ENCODE data around the gene RGL1.
"Not testable (repeated sequence)": the region's sequence is repeated elsewhere in the genome, so short reads cannot be mapped to it uniquely, and the experiment has no call there.

The RGL1 gene

GRCh38 chr1:183785921-183786320, 19.0 kb upstream of the RGL1 start:
- not testable (repeated sequence) for DNase-seq (ENCODE audit: low spot score)

DNA sequence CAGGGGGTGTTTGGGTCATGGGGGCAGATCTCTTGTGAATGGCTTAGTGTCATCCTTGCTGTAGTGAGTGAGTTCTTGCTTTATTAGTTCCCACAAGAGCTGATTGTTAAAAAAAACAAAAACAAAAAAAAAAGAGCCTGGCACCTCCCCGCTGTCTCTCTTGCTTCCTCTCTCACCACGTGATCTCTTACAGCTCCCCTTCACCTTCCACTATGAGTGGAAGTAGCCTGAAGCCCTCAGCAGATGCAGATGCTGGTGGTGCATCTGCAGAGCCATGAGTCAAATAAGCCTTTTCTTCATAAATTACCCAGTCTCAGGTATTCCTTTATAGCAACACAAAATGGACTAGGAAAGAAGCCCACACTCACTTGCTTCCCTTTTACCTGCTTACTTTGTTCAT, 17.2 kb upstream of the RGL1 start:
- DNase-seq (ENCODE audit: low spot score) = no peak

DNA sequence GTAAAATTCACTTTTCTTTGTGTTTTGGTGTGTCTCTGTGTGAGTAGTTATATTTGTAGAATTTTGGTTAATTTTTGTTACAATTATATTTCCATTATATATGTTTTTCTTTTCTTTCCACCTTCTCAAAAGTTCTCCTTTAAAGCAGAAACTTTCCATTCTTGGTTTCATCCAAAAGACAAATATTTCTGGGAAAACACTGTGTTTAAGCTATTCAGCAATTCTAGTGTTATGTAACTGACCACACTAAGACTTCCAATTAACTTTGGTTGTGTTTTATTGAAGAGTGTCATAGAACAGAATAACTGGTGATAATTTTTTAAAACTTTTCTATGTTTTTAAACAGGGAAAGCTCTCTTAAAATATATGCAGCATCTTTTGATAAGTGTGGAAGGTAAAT, 13.6 kb upstream of the RGL1 start:
- no peak for DNase-seq (ENCODE audit: low spot score)

GRCh38 chr1:183792300-183792699, 12.6 kb upstream of the RGL1 start:
- DNase-seq (ENCODE audit: low spot score) = no peak

DNA sequence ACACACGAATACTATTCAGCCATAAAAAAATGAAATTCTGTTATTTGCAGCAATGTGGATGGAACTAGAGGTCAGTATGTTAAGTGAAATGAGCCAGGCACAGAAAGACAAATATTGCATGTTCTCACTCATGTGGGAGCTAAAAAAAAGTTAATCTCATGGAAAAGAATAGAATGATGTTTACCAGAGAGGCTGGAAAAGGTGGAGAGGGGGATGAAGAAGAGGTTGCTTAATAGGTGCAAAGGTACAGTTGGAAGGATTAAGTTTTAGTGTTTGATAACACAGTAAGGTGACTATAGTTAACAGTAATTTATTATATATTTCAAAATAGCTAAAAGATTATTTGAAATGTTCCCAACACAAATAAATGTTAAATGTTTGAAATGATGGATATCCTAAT, 10.8 kb upstream of the RGL1 start:
- DNase-seq (ENCODE audit: low spot score) = no peak

DNA sequence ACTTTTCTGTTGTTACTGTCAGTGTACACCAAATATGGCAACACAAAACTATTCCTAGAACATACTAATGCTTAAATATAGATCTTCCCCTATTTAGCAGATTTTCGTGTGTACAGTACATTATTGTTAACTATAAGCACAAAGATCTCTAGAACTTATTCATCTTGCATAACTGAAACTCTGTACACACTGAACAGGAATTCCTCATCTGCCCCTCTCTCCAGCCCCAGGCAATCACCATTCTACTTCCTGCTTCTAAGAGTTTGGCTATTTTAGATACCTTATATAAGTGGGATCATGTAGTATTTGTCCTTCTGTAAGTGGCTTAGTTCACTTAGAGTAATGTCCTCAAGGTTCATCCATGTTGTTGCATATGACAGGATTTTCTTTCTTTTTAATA, 4.5 kb upstream of the RGL1 start:
- DNase-seq (ENCODE audit: low spot score) = no peak

- no peak for DNase-seq (ENCODE audit: low spot score)
Measured at GRCh38 chr1:183801649-183802048, 3.3 kb upstream of the RGL1 start.

GRCh38 chr1:183804387-183804786, 533 bp upstream of the RGL1 start:
- no peak for DNase-seq (ENCODE audit: low spot score)

DNA sequence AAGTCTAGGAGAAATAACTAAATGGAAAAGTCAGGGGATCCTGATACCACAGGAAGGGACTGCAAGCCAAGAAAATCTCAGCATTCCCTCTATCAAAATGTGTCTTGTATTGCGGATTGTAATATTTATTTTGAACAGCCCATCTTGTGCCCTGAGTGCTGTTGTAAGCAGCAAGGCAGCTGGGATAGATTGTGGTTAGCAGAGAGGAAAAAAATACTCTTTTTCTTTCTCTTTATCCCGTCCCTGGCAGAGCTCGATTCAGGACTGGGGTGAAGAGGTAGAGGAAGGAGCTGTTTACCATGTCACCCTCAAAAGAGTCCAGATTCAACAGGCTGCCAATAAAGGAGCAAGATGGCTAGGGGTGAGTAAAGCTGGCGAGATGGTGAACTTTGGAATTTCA, 1.2 kb downstream of the RGL1 start:
- no peak for DNase-seq (ENCODE audit: low spot score)

DNA sequence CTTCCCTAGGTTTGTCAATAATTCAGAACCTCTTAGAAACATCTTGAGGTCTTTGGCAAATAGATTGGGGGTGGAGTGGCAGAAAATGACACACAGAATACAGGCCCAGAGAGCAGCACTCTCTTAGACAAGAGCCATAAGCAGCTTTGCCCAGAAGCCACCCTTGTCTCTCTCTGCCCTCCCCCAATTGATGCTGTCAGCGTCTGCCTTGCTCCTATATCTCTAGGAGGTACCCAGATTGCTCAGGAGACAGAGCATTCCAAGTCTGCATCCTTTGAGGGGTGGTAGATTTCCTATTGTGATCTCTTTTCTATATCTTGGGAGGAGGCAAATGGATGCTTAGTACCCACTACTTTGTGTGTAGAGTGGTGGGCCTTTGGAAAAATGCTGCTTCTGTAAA, 1.8 kb downstream of the RGL1 start:
- DNase-seq (ENCODE audit: low spot score) = no peak

DNA sequence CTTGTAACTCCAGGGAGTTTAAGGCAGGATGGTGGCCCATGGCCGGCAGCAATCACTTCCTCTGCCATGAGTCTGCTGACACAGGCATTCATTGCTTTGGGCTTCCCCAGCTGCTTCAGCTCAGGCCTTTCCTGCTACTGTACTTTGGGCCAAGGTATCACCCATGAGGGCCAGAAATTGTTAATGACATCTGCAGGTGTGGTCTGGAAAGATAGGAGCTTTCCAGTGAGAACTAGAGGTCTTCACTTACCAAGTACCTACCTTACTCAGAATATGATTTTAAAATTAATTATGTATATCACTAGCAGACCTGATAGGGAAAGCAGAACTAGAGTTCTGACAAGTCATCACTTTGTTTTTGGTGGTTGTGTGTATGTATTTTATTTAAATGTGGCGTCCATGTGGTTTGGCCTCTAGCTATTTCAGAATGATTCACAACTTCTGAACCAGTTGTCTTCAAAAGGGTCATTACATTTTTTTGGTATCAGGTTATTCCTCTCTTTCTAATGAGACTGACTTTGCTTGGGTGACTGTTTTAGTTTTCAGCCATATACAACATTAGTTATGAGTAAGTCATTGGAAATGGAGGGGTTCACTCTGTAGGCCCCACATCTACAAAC, 2.7 kb downstream of the RGL1 start:
- no peak for DNase-seq (ENCODE audit: low spot score)

DNA sequence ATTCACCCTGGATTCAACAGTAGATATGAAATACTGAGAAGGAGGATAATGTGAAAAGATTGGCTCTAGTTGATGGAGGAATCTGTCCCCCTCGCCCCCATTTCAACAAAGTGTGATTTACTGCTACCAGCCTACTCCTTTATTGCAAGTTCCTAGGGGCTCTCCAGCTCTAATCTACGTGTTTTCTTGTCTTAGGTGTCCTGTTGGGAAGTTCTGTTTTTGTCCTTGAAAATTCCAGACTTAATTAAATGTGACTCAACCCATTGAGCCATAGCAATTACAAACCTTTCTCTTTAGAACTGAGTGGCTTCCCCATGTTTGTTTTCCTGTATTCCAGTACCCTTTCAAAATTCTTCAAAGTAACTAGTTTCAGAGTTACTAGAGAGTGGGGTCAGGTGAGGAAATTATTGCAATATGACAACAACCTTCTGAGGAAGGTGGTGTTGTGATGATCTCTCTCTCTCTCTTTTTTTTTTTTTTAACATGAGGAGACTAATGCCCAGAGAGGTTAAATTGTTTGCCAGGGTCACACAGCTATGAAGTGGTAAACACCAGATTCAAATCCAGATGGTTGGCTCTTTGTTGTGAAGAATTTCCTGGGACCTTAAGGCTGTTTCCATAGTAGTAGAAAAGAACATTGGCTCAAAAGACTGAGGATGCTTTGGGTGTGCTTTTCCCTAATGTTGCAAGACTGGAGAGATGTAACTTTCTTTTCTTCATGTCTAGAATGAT, 3.5 kb downstream of the RGL1 start:
- no peak for DNase-seq (ENCODE audit: low spot score)

GRCh38 chr1:183810121-183810520, 5.2 kb downstream of the RGL1 start:
- no peak for DNase-seq (ENCODE audit: low spot score)

GRCh38 chr1:183810756-183811544, 6.0 kb downstream of the RGL1 start:
- no peak for DNase-seq (ENCODE audit: low spot score)

- no peak for DNase-seq (ENCODE audit: low spot score)
Measured at GRCh38 chr1:183812128-183812527, 7.2 kb downstream of the RGL1 start.

DNA sequence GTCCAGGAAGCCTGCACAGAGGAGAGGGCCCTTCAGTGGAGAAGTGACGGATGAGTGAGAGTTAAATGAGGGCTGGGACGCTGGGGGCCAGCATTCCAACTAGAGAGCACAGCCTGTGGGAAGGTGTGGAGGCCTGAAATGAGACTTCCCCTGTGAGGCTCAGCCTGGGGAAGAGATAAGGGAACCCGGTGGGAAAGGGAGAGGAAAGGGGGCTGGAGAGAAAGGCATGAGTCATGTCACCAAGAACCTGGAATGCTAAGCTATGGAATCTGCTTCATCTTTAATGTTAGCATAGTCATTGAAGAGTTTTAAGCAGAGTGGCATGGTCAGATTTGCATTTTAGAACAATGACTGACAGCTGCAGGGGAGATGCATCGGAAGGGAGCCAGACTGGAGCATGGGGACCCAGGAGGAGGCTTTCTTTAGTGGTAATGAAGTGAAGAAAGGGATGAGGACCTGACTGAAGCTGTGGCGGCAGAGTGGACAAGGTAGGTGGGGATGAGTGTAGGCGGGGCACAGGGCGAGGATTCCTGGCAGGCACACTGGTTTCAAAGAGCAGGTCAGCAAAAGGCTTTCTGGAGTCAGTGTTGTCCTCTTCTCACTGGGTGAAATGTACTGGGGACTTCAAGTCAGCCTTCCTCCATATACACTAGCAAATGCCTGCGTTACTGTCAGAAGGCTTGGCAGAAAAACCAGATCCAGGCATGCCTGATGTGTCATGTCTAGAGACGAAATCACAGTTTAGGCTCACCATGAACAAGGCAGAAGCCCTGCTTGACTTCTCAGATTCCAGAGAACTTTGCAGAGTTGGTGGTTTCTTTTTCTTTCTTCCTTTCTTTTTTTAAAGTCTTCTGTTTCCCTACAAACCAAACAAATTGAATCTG, 8.0 kb downstream of the RGL1 start:
- DNase-seq (ENCODE audit: low spot score) = no peak

GRCh38 chr1:183814121-183814681, 9.3 kb downstream of the RGL1 start:
- DNase-seq (ENCODE audit: low spot score) = no peak

DNA sequence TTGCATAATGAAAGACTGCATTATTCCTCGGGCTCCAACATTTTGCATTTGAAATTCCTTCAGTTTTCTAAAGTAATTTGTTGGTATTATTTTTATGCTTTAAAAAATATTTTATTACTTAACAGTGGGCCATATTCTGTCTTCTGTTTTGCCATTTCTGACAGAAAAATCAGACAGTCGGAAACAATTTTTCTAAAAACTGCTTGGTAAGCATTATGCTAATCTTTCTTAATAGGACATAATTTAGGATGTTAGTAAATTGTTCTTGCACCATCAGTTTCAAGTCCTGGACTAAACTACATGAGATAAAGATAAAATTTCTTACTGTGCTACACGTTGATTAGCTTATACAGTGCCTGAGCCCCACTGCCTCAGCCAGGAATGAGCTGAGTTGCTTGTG, 11.2 kb downstream of the RGL1 start:
- DNase-seq (ENCODE audit: low spot score) = no peak

- no peak for DNase-seq (ENCODE audit: low spot score)
Measured at GRCh38 chr1:183817576-183818288, 12.8 kb downstream of the RGL1 start.

GRCh38 chr1:183819059-183819458, 14.1 kb downstream of the RGL1 start:
- no peak for DNase-seq (ENCODE audit: low spot score)

DNA sequence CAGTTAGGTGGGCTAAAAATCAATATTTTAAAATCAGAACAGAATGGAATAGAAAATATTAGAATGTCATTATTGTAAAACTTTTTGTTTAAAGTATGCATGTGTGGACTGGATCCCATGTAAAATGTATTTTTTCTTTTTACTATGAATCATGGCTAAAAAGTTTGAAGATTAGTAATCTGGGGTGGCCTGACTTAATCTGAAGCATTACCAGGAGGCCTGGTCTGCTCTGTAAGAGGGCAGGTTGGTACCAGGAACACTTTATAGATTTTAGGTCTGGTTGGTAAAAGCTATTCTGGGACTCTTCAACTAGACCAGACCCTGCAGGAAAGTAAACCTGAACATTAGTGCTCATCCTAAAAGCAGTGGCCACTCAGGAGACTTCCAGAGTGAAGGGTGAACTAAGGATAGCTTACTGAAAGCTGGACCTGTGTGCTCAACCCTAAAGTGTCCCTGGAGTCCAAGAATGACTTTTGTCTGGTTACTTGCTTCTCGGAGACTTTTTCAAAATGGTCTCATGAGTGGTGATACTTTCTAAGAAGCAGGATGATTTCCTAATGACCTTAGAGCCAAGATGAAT, 16.5 kb downstream of the RGL1 start:
- DNase-seq (ENCODE audit: low spot score) = no peak
